A673 (cell line): ENCODE data around the gene FAM177A1. TPM values are rescaled to one million over a fixed set of nuclear protein-coding genes. Genes with fewer than 3 reads are reported as not detected.
A peak's percentile ranks its signal among the peaks of the same experiment; 100 is the strongest.

Source experiments
- BruUV-seq: library from RNA; stranded (reverse); fragments of 400-500 nt; replicated peaks from 2 replicates; lab custom pipeline; 2021; lab: Mats Ljungman, UMichigan
- CTCF ChIA-PET: fragments of 300-600 bp; sonication (Branson Sonifier 250); formaldehyde crosslinking; loops from one replicate; lab custom pipeline; 2022; ENCODE audit warnings: antibody characterized with exemption; lab: Charles Lee
- POLR2A ChIA-PET: fragments of 300-600 bp; sonication (Branson Sonifier 250); formaldehyde crosslinking; loops from one replicate; lab custom pipeline; 2022; ENCODE audit warnings: antibody characterized with exemption; ENCODE audit not compliant: low non-redundant PET; lab: Charles Lee
- DNase-seq: peaks from one replicate; pipeline ENCODE4 v3.0.0-alpha.2; 2015; ENCODE audit warnings: low spot score
- H3K27ac ChIP-seq: fragments of 200-600 bp; sonication (generic); 2 replicates; pipeline ENCODE4 v1.5.1; 2016; ENCODE audit warnings: mixed run types, low read depth, mild to moderate bottlenecking, mixed read lengths, antibody characterized with exemption, low read length; ENCODE audit not compliant: poor library complexity, severe bottlenecking
- H3K27me3 ChIP-seq: fragments of 200-600 bp; sonication (generic); replicated peaks from 2 replicates; pipeline ENCODE4 v1.6.1; 2017; ENCODE audit warnings: mixed run types, low read depth, mild to moderate bottlenecking, mixed read lengths, antibody characterized with exemption, low read length; ENCODE audit not compliant: insufficient read depth, poor library complexity
- H3K36me3 ChIP-seq: fragments of 200-600 bp; sonication (generic); 2 replicates; pipeline ENCODE4 v1.6.1; 2016; ENCODE audit warnings: mixed run types, mild to moderate bottlenecking, mixed read lengths, antibody characterized with exemption, low read length; ENCODE audit not compliant: insufficient read depth, poor library complexity, severe bottlenecking
- H3K4me1 ChIP-seq: fragments of 200-600 bp; sonication (generic); 2 replicates; pipeline ENCODE4 v1.6.1; 2017; ENCODE audit warnings: mixed run types, mild to moderate bottlenecking, mixed read lengths, antibody characterized with exemption, low read length; ENCODE audit not compliant: insufficient read depth, poor library complexity, severe bottlenecking
- H3K4me3 ChIP-seq: fragments of 200-600 bp; sonication (generic); 2 replicates; pipeline ENCODE4 v1.5.1; 2016; ENCODE audit warnings: low read depth, mixed run types, mild to moderate bottlenecking, mixed read lengths, low read length; ENCODE audit not compliant: poor library complexity, severe bottlenecking
- H3K9me3 ChIP-seq: fragments of 200-600 bp; sonication (generic); 2 replicates; pipeline ENCODE4 v1.6.1; 2016; ENCODE audit warnings: mixed run types, low read depth, mild to moderate bottlenecking, mixed read lengths, antibody characterized with exemption, low read length; ENCODE audit not compliant: poor library complexity, severe bottlenecking
- CTCF ChIP-seq: fragments of 300-800, 200-600 bp; sonication (generic); conservative IDR thresholded peaks from 2 replicates; pipeline ENCODE4 v1.5.1; 2017; ENCODE audit warnings: low read depth, mild to moderate bottlenecking, antibody characterized with exemption, low read length, moderate library complexity, mixed read lengths
- EZH2 ChIP-seq: fragments of 200-600 bp; sonication (generic); IDR thresholded peaks from 2 replicates; pipeline ENCODE4 v1.6.1; 2017; ENCODE audit warnings: borderline replicate concordance, low read depth, mild to moderate bottlenecking, mixed read lengths, antibody characterized with exemption, low read length; ENCODE audit not compliant: poor library complexity, severe bottlenecking
- intact Hi-C: fragments of 100-400 bp; cut with micrococcal nuclease; formaldehyde crosslinking; loops from one replicate; pipeline ENCODE4 v1.10.0; 2022; ENCODE audit not compliant: unreplicated experiment
- total RNA-seq: library from RNA; stranded (reverse); gene quantifications from 2 replicates; pipeline ENCODE4 v1.2.3, GENCODE V29; 2021

The FAM177A1 gene
- total RNA-seq, 1 experiment from 2014 or later, result 59.2 TPM

- intact Hi-C loops, result loop anchor here (10.0 kb wide), 1 partner anchor 173 kb away; the partner anchor contains the start of gene PSMA6
- BruUV-seq, result no TSS peak
- Histone ChIP-seq H3K4me3 (peak within 1 kb of the TSS; percentile 64), H3K27ac (peak within 1 kb of the TSS; percentile 98), H3K9me3 (no peaks in the 10 kb centered on the region), H3K36me3 (no peaks in the 10 kb centered on the region), H3K27me3 (no peaks in the 10 kb centered on the region), H3K4me1 (peaks cover 11% of the 10 kb centered on the region)
- POLR2A ChIA-PET, result interaction anchor here (0.6 kb wide), 1 partner anchor 302 kb away, joined by 20 read pairs; no protein-coding TSS in a partner anchor
- TF ChIP-seq EZH2 (no peak), CTCF (no peak)
- DNase-seq, result peak; percentile 95
- CTCF ChIA-PET, result interaction anchor here (1.2 kb wide), 1 partner anchor 19 kb away, joined by 3 read pairs; no protein-coding TSS in a partner anchor
Measured at GRCh38 chr14:35121887-35122695, 76.0 kb downstream of the FAM177A1 start, which contains the start of the genes PPP2R3C and PRORP. Gene PPP2R3C (minus strand): TSS chr14:35121990. CDS start chr14:35121959, 31 bp downstream. Gene PRORP (plus strand): TSS chr14:35122552. CDS start chr14:35123246, 694 bp downstream.

- no peak for TF ChIP-seq EZH2
- no peak for TF ChIP-seq CTCF
- Histone ChIP-seq H3K27me3 (no peaks in the 10 kb centered on the region), H3K27ac (peak overlapping the region; percentile 98), H3K4me3 (peak overlapping the region; percentile 64), H3K9me3 (no peaks in the 10 kb centered on the region), H3K4me1 (peaks cover 16% of the 10 kb centered on the region), H3K36me3 (no peaks in the 10 kb centered on the region)
- no peak for DNase-seq
- CTCF ChIA-PET, result interaction anchor here (1.2 kb wide), 1 partner anchor 18 kb away, joined by 3 read pairs; no protein-coding TSS in a partner anchor
- POLR2A ChIA-PET, result no interaction called here
- BruUV-seq, result TSS peak; percentile 52
- intact Hi-C loops, result loop anchor here (10.0 kb wide), 1 partner anchor 172 kb away; the partner anchor contains the start of gene PSMA6
Measured at GRCh38 chr14:35122696-35123387, 76.8 kb downstream of the FAM177A1 start.

GRCh38 chr14:35123388-35123703 is 77.3 kb downstream of the FAM177A1 start:
- BruUV-seq, result no TSS peak
- Histone ChIP-seq H3K9me3 (no peaks in the 10 kb centered on the region), H3K27ac (peak overlapping the region; percentile 98), H3K4me3 (peak overlapping the region; percentile 64), H3K4me1 (peaks cover 19% of the 10 kb centered on the region), H3K27me3 (no peaks in the 10 kb centered on the region), H3K36me3 (no peaks in the 10 kb centered on the region)
- TF ChIP-seq EZH2, result no peak
- no peak for TF ChIP-seq CTCF
- intact Hi-C loops, result loop anchor here (10.0 kb wide), 1 partner anchor 171 kb away; the partner anchor contains the start of gene PSMA6
- ChIA-PET POLR2A (no interaction called here), CTCF (interaction anchor here (0.6 to 1.2 kb wide), 2 partner anchors 17 to 22 kb away, joined by 3 read pairs; no protein-coding TSS in a partner anchor)
- DNase-seq, result no peak
